Activated T-cell treated with anti-CD3 and anti-CD28 coated beads for 1 hour (primary cell): ENCODE data around the gene PCDHGB4.
"Not testable (repeated sequence)": the region's sequence is repeated elsewhere in the genome, so short reads cannot be mapped to it uniquely, and the experiment has no call there.

Experiments used
- DNase-seq: peaks from one replicate; pipeline ENCODE4 v3.0.0-alpha.2; 2020; ENCODE audit warnings: low read depth

PCDHGB4 gene

DNA sequence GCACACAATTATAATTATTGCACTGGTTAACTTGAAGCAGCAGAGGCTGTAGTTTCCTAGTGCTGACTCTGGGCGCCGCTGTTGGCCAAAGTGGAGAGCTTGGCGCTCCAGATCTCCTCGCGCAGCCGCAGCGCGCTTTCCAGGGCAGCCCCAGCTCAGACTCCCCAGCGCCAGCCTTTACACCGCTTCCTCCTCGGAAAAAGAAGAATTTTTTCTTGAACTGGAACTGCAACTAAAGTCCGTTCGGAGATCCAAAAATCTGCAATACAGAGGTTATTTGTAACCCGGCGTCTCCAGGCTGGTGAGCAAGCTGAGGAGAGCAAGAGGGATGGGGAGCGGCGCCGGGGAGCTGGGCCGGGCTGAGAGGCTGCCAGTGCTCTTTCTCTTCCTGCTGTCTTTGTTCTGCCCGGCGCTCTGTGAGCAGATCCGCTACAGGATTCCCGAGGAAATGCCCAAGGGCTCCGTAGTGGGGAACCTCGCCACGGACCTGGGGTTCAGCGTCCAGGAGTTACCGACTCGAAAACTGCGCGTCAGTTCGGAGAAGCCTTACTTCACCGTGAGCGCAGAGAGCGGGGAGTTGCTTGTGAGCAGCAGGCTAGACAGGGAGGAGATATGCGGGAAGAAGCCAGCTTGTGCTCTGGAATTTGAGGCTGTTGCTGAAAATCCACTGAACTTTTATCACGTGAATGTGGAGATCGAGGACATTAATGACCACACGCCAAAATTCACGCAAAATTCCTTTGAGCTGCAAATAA, at the start of gene PCDHGB4:
Gene PCDHGB4, plus strand, starts transcription at position 142 of the 755 bp plus-strand sequence. Its CDS starts 187 bp downstream, at position 329.
- not testable (repeated sequence) for DNase-seq

DNA sequence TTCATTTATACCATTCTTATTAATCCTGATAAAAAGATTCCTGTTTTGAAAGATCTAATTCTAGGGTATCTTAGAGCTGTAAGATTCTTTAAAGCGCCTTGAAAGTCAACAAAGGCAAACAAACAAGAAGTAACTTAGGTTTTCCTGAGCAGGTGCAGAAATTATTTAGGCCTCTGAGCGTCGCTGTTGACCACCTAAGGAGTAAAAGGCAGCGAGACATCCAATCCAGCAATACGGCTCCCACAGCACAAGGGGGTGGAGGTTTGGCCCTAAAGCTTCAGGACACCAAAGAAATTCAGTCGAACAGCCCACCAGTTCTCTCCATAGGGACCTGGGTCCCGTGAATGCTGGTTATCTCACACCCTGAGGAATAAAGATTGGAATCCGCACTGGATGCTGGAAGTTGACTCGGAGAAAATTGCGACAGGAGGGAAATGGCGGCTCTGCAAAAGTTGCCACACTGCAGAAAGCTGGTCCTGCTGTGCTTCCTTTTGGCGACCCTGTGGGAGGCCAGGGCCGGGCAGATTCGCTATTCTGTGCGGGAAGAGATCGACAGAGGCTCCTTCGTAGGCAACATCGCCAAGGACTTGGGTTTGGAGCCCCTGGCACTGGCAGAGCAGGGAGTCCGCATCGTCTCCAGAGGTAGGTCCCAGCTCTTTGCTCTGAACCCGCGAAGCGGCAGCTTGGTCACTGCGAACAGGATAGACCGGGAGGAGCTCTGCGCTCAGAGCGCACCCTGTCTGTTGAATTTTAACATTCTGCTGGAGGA, 48.8 kb upstream of the PCDHGB4 start, which contains the start of gene PCDHGA2:
Gene PCDHGA2, plus strand, starts transcription at position 223 of the 769 bp plus-strand sequence.
- DNase-seq: no peak

DNA sequence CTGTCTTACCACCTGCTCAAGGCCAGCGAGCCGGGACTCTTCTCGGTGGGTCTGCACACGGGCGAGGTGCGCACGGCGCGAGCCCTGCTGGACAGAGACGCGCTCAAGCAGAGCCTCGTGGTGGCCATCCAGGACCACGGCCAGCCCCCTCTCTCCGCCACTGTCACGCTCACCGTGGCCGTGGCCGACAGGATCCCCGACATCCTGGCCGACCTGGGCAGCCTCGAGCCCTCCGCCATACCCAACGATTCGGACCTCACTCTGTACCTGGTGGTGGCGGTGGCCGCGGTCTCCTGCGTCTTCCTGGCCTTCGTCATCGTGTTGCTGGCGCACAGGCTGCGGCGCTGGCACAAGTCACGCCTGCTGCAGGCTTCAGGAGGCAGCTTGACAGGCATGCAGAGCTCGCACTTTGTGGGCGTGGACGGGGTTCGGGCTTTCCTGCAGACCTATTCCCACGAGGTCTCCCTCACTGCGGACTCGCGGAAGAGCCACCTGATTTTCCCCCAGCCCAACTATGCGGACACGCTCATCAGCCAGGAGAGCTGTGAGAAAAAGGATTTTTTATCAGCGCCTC, 46.6 kb upstream of the PCDHGB4 start:
- not testable (repeated sequence) for DNase-seq

DNA sequence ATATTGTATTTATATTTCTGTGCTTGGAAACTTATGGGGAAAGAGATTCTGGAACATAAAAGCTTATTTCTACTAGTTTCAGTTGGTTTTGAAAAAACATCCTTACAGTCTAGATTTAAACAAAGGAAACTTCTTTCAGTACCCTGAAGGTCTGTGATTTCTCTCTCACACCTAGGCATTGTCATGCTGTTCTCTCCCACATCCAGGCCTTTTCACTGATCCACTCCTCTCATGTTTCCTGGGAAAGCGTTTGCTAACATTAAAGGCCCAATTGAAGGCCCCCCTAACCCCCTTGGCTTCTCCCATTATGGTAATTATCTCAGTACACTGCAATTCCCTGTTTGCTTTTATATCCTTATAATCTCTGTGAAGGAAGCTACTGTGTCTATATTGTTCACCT, 44.7 kb upstream of the PCDHGB4 start:
- no peak for DNase-seq

DNA sequence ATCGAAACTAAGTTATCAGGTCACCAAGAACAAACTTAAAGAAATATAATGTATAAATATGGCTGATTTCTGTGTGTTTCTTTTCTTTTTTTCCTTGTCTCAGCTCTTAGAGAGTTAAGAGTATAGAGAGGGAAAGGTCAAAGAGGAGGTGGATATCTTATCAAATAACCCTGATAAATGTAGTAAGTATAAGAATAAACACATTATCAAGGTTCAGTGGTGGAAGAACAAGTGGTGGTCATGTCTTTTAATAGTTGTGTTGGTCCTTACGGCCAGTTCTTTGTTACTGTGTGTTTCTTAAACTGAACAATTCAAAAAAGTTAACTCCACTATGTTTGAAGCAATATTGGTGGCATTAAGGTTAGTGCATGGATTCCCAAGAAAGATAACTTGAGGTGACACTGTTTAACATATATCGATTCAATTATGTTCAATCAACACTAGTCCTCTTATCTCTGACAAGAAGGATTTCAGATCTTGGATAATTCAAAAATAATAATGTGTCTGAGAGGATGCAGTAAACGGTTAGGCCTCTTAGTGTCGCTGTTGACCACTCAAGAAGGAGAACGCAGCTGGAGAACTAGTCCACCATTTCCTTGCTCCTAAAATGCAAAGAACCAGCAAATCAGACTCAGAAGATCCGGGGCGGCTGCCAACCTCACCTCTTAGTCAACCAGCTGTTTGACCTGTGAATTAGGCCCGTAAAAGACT, 44.1 kb upstream of the PCDHGB4 start, which contains the start of gene PCDHGA3:
Gene PCDHGA3, plus strand, starts transcription at position 588 of the 711 bp plus-strand sequence. CDS start 205 bp downstream, outside the sequence.
- no peak for DNase-seq

DNA sequence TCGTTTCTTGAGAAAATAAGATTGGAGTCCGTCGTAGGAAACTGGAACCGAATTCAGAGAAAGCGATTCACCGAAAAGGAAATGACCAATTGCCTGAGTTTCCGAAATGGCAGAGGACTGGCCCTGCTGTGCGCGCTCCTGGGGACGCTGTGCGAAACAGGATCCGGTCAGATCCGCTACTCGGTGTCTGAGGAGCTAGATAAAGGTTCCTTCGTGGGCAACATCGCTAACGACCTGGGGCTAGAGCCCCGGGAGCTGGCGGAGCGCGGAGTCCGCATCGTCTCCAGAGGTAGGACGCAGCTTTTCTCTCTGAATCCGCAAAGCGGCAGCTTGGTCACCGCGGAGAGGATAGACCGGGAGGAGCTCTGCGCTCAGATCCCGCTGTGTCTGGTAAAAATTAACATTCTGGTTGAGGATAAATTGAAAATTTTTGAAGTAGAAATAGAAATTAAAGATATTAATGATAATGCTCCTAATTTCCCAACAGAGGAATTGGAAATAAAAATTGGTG, 43.5 kb upstream of the PCDHGB4 start:
- no peak for DNase-seq

DNA sequence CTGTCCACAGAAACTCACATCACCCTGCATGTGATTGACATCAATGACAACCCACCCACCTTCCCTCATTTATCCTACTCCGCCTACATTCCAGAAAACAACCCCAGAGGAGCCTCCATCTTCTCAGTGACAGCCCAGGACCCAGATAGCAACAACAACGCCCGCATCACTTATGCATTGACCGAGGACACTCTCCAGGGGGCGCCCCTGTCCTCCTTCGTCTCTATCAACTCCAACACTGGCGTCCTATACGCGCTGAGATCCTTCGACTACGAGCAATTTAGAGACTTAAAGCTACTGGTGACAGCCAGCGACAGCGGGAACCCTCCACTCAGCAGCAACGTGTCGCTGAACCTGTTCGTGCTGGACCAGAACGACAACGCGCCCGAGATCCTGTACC, 42.2 kb upstream of the PCDHGB4 start:
- no peak for DNase-seq

DNA sequence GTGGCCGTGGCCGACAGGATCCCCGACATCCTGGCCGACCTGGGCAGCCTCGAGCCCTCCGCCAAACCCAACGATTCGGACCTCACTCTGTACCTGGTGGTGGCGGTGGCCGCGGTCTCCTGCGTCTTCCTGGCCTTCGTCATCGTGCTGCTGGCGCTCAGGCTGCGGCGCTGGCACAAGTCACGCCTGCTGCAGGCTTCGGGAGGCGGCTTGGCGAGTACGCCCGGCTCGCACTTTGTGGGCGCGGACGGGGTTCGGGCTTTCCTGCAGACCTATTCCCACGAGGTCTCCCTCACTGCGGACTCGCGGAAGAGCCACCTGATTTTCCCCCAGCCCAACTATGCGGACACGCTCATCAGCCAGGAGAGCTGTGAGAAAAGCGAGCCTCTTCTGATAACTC, 41.5 kb upstream of the PCDHGB4 start:
- DNase-seq: not testable (repeated sequence)

DNA sequence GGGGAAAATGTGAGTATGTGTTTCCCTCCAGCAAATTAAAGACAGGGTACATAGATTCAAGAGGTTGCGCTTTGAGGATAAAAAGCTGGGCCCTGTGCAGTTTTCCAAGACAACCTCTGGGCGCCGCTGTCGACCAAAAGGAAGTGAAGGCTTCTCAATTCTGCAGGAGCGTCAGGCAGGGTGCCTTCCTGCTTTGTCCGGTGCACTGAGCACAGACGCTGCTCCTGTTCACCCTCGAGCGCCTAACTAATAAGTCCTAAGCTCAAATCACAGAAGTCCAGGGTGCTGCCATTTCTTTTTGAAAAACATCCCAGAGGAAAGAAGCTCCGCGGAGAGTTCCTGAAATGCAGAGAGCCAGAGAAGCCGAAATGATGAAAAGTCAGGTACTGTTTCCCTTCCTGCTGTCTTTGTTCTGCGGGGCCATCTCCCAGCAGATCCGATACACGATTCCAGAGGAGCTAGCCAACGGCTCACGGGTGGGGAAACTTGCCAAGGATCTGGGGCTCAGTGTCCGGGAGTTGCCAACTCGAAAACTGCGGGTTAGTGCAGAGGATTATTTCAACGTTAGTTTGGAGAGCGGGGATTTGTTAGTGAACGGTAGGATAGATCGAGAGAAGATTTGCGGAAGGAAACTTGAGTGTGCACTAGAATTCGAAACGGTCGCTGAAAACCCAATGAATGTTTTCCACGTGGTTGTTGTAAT, 37.4 kb upstream of the PCDHGB4 start, which contains the start of gene PCDHGB1:
Gene PCDHGB1, plus strand, starts transcription at position 183 of the 703 bp plus-strand sequence. Its CDS starts 162 bp downstream, at position 345.
- peak; percentile 11 for DNase-seq

DNA sequence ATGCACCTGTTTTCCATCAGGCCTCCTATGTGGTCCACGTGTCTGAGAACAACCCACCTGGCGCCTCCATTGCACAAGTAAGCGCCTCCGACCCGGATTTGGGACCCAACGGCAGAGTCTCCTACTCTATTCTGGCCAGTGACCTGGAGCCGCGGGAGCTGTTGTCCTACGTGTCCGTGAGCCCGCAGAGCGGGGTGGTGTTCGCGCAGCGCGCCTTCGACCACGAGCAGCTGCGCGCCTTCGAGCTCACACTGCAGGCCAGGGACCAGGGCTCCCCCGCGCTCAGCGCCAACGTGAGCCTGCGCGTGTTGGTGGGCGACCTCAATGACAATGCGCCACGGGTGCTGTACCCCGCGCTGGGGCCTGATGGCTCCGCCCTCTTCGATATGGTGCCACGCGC, 35.9 kb upstream of the PCDHGB4 start:
- DNase-seq: no peak

DNA sequence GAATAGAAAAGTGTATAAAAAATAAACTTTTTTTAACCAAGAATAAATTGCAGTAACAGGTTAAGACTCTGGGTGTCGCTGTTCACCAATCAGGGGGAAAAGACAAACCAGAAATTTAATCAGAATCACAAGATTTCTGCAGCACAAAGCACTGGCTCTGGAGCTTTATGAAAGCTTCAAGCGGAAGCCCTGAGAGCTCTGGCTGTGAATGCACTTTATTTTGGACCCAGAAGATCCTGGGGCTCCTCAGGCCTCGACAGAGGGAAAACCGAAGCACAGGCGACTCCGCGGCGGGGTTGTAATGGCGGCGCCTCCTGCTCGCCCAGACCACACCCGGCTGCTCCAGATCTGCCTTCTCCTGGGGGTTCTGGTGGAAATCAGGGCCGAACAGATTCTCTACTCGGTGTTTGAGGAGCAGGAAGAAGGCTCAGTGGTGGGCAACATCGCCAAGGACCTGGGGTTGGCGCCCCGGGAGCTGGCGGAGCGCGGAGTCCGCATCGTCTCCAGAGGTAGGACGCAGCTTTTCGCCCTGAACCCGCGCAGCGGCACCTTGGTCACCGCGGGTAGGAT, 32.5 kb upstream of the PCDHGB4 start, which contains the start of gene PCDHGA4:
Gene PCDHGA4, plus strand, starts transcription at position 122 of the 570 bp plus-strand sequence. Its CDS starts 87 bp downstream, at position 209.
- no peak for DNase-seq

DNA sequence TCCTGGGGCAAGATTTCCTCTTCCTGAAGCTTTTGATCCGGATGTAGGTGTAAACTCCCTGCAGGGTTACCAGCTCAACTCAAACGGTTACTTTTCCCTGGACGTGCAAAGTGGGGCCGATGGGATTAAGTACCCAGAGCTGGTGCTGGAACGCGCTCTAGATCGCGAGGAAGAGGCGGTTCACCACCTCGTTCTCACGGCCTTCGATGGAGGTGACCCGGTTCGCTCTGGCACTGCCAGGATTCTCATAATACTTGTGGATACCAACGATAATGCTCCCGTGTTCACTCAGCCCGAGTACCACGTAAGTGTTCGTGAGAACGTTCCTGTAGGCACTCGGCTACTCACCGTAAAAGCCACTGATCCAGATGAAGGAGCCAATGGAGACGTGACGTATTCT, 31.9 kb upstream of the PCDHGB4 start:
- DNase-seq: no peak

DNA sequence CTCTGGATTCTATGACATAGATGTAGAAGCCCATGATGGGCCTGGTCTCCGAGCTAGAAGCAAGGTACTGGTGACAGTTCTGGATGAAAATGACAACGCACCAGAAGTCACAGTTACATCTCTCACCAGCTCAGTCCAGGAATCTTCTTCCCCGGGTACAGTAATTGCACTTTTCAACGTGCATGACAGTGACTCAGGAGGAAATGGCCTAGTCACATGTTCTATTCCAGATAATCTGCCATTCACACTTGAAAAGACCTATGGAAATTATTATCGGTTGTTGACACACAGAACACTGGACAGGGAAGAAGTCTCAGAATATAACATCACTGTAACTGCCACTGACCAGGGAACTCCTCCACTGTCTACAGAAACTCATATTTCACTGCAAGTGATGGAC, 31.4 kb upstream of the PCDHGB4 start:
- DNase-seq: no peak

DNA sequence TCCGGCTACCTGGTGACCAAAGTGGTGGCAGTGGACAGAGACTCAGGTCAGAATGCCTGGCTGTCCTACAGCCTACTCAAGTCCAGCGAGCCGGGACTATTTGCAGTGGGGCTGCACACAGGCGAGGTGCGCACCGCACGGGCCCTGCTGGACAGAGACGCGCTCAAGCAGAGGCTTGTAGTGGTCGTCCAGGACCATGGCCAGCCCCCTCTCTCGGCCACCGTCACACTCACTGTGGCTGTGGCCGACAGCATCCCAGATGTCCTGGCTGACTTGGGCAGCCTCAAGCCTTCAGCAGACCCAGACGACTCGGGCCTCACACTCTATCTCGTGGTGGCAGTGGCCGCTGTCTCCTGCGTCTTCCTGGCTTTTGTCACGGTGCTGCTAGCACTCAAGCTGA, 30.5 kb upstream of the PCDHGB4 start:
- no peak for DNase-seq

DNA sequence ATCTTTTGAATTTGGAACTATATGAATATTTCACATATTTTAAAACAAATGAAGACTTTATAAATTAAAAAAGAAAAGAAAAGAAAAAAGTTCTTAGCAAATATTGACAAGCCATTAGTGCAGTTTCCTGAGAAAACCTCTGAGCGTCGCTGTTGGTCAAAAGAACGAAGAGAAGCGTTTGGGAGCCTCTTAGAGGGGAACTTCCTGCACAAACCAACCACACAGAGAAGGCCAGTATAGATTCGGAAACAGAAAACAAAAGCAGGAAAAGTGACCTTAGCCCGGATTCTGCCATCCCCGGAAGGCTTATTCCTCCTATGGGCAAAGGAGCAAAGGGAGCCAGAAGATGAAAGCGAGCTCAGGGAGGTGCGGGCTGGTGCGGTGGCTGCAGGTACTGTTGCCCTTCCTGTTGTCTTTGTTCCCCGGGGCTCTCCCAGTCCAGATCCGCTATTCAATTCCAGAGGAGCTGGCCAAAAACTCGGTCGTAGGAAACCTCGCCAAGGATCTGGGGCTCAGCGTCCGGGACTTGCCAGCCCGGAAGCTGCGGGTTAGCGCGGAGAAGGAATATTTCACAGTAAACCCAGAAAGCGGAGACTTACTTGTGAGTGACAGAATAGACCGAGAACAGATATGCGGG, 27.6 kb upstream of the PCDHGB4 start, which contains the start of gene PCDHGB2:
Gene PCDHGB2, plus strand, starts transcription at position 205 of the 637 bp plus-strand sequence. Its CDS starts 142 bp downstream, at position 347.
- no peak for DNase-seq

DNA sequence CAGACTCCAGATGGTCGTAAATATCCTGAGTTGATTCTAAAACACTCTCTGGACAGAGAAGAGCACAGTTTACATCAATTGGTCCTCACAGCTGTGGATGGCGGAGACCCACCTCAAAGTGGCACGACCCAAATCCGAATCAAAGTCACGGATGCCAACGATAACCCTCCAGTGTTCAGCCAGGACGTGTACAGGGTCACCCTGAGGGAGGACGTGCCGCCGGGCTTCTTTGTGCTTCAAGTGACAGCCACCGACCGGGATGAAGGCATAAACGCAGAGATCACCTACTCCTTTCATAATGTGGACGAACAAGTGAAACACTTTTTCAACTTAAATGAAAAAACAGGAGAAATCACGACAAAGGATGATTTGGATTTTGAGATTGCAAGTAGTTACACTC, 26.8 kb upstream of the PCDHGB4 start:
- DNase-seq: no peak

DNA sequence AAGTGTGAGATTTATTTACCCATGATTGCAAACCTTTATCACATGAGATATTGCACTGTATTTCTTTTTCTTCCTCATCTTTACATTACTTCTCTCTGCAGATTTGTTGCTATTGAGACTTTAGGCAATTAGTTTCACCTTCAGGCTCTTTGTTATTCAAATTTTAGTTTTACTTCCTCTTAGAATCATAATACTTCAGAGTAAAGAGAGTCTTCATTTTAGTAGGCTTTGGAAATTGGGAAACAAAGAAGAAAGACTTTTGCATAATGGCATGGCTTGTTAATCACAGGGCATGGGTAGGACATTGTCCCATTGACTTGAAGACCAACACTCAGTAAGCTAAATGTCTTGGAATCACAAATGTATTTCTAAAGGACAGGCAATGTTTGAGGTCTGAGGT, 24.8 kb upstream of the PCDHGB4 start:
- no peak for DNase-seq

DNA sequence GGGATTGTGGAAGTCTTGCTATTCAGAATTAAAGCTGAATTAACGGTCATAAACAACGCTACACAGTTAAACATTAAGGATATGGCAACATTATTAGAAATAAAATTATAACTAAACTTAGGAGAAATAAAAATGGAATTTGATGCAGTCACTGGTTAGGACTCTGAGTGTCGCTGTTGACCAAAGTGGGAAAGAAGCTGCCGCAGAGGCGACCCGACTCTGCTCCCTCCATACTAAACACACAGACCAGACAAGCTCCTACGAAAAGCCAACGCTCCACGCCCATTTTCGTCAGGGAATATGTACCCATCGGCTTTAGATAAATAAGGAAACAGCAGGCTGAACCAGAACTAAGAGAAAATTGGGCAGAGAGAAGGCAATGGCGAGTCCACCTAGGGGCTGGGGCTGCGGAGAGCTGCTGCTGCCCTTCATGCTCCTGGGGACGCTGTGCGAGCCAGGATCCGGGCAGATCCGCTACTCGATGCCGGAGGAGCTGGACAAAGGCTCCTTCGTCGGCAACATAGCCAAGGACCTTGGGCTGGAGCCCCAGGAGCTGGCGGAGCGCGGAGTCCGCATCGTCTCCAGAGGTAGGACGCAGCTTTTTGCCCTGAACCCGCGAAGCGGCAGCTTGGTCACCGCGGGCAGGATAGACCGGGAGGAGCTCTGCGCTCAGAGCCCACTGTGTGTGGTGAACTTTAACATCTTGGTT, 23.4 kb upstream of the PCDHGB4 start, which contains the start of gene PCDHGA5:
Gene PCDHGA5, plus strand, starts transcription at position 211 of the 709 bp plus-strand sequence. Its CDS starts 169 bp downstream, at position 380.
- DNase-seq: no peak
